22Rv1 (cell line): Measurements from ENCODE around the gene PTGDR2.
"Not testable (repeated sequence)": the region's sequence is repeated elsewhere in the genome, so short reads cannot be mapped to it uniquely, and the experiment has no call there.

Source experiments
- H3K27ac ChIP-seq: fragments of 450-650 bp; 2 replicates; pipeline ENCODE4 v1.5.1; 2017
- ZFX ChIP-seq: fragments of 450-650 bp; IDR thresholded peaks from 2 replicates; pipeline ENCODE4 v1.6.1; 2017; ENCODE audit warnings: antibody characterized with exemption, borderline replicate concordance
- TF ChIP-seq, protein P1 (sequence below): fragments of 450-650 bp; IDR thresholded peaks from 2 replicates; pipeline ENCODE4 v1.5.1; 2017; ENCODE audit warnings: mild to moderate bottlenecking

PTGDR2 gene

DNA sequence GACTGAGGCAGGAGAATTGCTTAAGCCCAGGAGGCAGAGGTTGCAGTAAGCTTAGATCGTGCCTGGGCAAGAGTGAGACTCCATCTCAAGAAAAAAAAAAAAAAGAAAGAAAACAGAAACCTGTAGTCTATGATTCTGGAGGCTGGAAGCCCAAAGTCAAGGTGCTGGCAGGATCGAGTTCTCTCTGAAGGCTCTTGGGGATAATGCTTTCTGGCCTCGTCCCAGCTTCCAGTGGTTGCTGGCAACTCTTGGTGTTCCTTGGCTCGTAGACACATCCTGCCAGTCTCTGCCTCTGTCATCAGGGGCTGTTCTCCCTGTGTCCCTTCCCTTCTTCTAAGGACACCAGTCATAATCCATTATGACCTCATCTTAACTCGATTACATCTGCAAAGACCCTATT lies 30.6 kb downstream of the PTGDR2 start:
- TF ChIP-seq, protein P1, sequence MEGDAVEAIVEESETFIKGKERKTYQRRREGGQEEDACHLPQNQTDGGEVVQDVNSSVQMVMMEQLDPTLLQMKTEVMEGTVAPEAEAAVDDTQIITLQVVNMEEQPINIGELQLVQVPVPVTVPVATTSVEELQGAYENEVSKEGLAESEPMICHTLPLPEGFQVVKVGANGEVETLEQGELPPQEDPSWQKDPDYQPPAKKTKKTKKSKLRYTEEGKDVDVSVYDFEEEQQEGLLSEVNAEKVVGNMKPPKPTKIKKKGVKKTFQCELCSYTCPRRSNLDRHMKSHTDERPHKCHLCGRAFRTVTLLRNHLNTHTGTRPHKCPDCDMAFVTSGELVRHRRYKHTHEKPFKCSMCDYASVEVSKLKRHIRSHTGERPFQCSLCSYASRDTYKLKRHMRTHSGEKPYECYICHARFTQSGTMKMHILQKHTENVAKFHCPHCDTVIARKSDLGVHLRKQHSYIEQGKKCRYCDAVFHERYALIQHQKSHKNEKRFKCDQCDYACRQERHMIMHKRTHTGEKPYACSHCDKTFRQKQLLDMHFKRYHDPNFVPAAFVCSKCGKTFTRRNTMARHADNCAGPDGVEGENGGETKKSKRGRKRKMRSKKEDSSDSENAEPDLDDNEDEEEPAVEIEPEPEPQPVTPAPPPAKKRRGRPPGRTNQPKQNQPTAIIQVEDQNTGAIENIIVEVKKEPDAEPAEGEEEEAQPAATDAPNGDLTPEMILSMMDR, result no peak
- no peak for TF ChIP-seq ZFX
- no peak overlapping the region for H3K27ac ChIP-seq

DNA sequence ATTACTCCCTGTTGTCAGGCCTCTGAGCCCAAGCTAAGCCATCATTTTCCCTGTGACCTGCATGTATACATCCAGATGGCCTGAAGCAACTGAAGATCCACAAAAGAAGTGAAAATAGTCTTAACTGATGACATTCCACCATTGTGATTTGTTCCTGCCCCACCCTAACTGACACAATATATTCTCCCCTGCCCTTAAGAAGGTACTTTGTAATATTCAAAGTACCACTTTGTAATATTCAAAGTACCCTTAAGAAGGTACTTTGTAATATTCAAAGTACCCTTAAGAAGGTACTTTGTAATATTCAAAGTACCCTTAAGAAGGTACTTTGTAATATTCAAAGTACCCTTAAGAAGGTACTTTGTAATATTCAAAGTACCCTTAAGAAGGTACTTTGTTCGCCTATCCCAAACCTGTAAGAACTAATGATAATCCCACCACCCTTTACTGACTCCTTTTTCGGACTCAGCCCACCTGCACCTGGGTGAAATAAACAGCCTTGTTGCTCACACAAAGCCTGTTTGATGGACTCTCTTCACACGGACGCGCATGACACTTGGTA lies 31.9 kb downstream of the PTGDR2 start:
- not testable (repeated sequence) for H3K27ac ChIP-seq

DNA sequence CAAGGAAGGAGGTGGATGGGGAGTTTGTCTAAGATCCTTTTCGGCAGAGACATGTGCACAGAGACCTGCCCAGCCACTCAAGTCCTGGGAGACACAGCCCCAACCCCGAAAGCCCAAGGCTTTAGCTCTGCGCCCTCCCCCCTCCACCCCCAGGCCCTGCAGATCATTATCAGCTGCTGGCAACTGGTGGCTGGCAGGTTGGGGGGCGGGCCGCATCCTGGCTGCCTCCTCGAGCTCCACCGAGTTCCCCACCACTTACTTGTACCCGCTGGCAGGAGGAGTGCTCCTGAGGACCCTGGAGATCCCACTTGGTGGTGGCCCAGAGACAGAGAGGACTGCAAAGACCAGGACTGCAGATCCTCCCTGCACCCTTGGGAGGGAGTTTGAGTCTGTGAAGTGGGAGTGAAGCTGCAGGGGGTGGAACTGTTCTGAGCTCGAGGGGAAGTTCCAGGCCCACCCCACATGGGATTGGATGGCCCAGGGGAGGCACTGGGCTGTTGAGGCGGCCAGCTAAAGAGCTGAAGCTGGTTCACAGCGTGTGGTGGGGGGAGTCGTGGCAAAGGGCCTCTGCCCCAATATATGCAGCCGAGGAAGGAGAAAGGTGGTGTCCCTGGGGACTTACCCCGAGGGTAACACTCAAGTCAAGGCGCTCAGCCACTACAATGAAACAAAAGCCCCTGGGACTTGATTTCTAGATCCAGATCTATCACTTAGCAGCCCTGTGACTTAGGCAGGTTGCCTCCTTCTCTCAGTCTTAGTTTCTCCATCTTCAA lies 33.7 kb downstream of the PTGDR2 start:
- TF ChIP-seq ZFX, result no peak
- H3K27ac ChIP-seq, result no peak overlapping the region

DNA sequence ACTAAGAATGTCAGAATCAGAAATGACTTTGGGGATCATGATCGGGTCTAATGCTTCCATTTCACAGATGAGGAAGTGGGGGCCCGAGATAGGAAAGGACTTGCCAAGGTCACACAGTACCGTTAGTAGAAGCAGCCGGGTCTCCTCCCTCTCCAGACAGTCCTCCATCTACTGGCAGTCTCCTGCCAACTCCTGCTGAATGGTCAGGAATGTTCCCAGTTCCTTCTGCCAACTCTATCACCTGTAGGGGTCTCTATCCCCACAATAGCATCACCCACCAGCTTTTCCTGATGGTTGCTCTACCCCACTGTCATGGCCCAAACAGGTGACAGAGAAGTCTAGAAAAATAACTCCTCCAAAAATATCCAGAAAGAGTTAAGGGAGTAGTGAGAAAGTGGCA lies 37.7 kb downstream of the PTGDR2 start:
- TF ChIP-seq, protein P1, result no peak
- TF ChIP-seq ZFX, result no peak
- H3K27ac ChIP-seq, result no peak overlapping the region

DNA sequence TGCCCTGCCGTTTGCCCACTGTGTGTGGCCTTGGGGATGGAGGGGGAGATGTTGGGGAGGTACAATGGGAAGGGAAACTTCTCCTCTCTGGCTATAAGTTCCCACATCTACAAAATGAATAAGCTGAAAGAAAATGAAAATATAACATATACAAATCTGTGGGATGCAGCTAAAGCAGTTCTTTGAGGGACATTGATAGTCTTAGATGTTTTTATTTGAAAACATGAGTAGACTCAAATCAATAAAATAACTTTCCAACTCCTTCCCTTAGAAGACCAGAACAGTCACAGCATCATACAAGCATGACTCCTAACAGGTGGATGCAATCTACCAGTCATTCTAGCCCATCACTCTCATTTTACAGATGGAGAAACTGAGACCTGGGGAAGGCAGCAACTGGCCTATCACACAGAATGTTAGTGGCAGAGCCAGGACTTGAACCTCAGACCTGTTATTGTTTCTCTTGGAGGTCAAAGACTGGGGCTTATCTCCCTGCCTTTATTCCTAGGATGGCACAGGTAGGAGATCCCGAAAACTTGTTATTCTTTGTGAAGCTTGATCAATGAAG lies 39.1 kb downstream of the PTGDR2 start:
- no peak for TF ChIP-seq ZFX
- TF ChIP-seq, protein P1, result no peak
- H3K27ac ChIP-seq, result no peak overlapping the region

DNA sequence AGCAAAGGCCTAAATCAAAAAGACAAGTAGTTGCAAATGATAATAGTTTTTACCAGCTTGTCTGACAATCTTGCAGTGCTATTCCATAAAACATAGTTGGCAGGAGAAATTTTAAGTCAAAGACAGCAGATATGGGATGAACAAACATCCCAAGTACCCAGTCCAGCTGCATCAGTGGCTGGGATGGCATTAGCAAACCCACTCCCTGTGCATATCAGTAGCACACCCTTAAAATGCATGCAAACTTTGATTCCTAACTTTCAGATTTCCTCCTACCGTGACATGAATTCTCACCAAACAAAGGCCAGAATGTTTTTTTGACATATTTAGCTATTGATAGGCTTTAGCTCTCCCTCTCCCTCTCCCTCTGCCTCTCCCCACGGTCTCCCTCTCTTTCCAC lies 41.6 kb downstream of the PTGDR2 start:
- no peak for TF ChIP-seq ZFX
- TF ChIP-seq, protein P1, result no peak
- no peak overlapping the region for H3K27ac ChIP-seq

DNA sequence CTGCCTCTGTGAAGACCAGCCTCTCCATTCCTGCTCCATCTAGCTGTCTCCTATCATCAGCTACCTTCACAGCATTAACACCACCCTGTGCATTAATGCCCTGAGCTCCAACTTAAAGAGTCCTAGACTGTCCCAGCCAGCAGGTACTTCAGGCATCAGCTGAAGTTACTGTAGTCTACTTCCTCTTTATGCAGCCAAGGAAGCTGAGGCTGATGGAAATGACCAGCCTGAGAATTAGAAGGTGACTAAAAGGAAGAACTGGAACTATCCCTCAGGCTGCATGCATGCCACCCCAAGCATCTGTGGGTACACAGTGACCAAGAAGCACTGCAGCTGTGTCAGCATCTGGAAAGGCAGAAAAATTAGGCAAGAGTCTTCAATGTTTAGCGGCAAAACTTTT lies 42.4 kb downstream of the PTGDR2 start:
- no peak overlapping the region for H3K27ac ChIP-seq
- TF ChIP-seq, protein P1, result no peak
- no peak for TF ChIP-seq ZFX

DNA sequence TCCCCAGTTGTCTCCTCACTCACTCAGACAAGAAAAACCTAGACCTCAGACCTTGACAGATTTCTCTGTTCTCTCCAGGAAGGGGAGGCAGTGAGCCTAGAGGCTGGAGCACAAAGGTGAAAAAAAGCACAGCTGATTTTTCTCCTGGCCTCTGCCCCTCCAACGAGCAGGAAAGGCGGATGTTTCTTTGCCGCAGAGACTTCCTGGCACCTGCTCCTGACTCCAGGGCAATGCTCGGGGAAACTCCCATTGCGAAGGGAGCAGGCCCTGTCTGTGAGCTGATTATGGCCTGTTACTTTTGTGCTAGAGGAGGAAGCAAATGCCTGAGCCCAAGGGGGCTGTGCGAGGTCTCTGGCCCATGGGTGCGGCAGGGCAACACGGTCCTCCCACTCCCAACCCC lies 45.2 kb downstream of the PTGDR2 start:
- no peak overlapping the region for H3K27ac ChIP-seq
- TF ChIP-seq, protein P1, result no peak
- no peak for TF ChIP-seq ZFX
